GM20431 (cell line): Measurements from ENCODE around the gene GBP3.
"Not testable (repeated sequence)": the region's sequence is repeated elsewhere in the genome, so short reads cannot be mapped to it uniquely, and the experiment has no call there.

Experiments
- in situ Hi-C: fragments of 300-500 bp; cut with MseI, MboI; formaldehyde crosslinking; loops from one replicate; pipeline ENCODE4 v1.15.0; 2020; ENCODE audit warnings: low sequenced_read_pairs; ENCODE audit not compliant: unreplicated experiment

GBP3 gene

GRCh38 chr1:88982055-88982454 is 40.6 kb downstream of the GBP3 start:
- in situ Hi-C loops: no loop called here

DNA sequence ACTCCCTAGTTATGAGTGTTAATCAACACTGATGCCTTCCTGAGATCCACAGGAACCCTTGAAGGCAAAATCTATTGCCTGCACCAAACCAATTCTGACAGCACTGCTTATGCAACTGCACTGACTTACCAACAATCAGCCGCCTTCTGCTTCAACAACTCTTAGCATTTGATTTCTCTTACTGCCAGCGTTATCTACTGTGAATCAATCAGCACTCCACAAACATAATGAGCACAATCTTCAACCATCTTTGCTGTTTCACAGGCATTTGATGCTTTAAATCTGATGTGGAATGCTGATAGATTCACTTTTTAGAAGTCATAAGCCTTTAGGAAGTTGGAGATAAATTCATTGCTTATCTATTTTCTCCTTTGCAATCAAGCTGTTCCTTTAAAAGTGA is 41.2 kb downstream of the GBP3 start:
- in situ Hi-C loops: not testable (repeated sequence)

DNA sequence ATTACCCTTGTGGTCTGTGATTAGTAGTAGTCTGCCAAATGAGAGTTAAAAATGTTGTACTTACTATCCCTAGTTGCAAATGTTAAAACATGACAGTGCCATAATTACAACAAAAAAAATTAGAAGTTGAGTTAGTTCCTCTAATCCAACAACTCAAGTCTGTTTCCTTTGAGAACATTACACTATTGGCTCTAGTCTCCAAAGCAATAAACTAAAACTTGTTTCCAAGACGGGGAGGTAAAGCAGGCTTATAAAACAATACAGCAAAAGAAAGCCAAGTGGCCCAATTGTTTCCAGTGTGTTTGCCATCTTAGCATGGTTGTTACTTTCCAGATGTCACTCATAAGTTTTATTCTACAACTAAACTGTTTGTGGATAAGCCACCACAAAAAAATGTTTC is 41.8 kb downstream of the GBP3 start:
- in situ Hi-C loops: no loop called here

DNA sequence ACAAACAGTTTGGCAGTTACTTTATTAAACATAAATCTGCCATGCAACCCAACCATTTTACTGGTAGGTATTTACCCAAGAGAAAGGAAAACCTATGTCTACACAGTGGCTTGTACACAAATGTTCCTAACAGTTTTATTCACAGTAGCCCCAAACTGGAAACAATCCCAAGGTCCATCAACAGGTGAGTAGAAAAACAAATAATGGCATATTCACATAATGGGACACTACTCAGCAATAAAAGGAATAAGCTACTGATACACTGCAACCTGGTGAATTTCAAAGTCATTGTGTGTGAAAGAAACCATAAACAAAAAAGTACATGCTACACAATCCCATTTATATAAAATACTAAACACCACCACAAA is 42.9 kb downstream of the GBP3 start:
- in situ Hi-C loops: no loop called here

DNA sequence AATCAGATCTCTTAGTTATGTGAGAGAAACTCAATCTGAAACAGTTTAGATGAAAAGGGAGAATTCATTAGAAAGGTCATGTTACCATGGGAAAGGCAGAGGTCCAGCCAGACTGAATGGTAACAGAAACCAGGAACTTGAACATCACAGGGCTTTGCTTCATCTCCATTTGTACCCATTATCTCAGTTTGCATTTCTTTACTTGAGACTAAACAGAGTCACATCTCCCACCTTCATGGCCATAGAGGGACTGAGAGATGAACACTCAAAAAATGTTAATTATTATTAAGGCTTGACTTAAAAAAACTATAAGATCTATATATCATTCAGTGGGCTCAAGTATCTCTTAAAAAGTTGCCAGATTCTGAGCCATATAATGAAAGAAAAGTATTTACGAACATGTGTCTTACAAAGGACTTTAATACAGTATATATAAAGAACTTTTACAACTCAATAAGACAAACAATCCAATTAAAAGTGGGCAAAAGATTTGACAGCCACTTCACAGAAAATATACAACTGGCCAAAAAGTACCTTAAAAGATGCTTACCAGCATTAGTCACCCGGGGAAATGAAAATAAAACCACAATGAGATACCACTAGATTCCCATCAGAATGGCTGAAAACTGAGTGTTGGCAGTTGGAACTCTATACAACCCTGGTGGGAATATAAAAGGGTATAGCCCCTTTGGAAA is 43.5 kb downstream of the GBP3 start:
- in situ Hi-C loops: no loop called here

GRCh38 chr1:88976235-88976634 is 46.4 kb downstream of the GBP3 start:
- in situ Hi-C loops: no loop called here

GRCh38 chr1:88974616-88975172 is 48.0 kb downstream of the GBP3 start:
- in situ Hi-C loops: not testable (repeated sequence)

DNA sequence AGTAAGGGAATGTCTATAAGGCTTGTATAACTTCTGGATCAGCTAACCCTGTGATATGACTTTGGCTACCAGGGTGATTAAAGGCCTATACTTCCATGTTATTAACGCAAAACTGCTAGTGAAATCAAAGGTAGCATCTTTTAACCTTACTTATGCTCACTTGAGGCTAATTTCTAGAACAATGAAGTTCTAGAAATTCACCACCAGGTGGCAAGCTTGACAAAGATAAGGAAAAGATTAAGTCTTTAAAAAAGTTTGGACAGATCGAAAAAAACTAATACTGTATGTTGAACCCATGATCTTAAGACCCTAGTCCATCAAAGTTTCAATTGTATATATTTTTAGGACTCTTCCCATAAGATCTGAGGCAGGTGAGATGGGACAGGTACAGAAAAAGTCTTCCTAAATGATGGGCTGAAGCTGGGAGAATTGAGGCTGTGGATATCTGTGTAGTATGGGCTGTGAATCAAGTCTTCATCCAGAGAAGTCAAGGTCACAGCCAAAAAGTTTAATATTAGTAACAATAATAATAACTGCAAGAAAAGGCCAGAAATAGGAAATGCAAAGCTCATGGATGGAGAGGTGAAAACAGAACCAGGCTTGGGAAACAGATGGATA is 49.0 kb downstream of the GBP3 start:
- in situ Hi-C loops: no loop called here

GRCh38 chr1:88961647-88962275 is 60.9 kb downstream of the GBP3 start:
- in situ Hi-C loops: no loop called here

GRCh38 chr1:88961081-88961480 is 61.6 kb downstream of the GBP3 start:
- in situ Hi-C loops: no loop called here
